ENCODE measurements around the gene HDAC10. TPM values are rescaled to one million over a fixed set of nuclear protein-coding genes. Genes with fewer than 3 reads are reported as not detected.

Gene HDAC10
- total RNA-seq, 1 experiment from 2014 or later, result 71.3 TPM

DNA sequence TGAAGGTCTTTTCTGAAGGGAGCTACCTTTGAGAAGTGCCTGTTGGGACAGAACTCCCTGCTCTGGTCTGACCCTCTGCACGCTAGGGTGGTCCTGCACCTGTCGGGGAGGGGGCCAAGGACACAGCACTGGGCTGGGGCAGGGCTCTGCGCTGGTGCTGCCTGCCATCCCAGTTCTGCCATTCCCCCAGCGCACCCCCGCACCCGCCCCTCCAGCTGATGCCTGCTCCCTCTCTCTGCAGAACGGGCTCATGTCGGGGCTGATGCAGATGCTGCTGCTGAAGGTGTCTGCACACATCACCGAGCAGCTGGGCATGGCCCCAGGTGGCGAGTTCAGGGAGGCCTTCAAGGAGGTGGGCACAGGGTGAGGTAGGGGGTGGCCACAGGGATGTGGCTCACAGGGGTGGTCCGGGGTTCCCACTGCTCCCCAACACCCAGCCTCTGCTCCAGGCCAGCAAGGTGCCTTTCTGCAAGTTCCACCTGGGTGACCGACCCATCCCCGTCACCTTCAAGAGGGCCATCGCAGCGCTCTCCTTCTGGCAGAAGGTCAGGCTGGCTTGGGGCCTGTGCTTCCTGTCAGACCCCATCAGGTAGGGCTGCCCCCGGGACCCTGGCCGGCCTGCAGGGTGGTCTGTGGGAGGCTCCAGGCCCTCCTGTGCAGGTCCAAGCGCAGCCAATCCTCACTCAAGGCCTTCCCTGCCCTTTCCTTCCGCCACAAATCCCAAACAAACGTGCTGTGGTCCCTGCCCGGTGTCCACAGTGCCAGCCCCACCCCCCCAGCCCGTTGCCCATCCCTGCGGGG is 53.9 kb downstream of the HDAC10 start:
- ATAC-seq (no peak), DNase-seq (ENCODE audit: low read depth, low spot score) (no peak)
- in situ Hi-C loops (cut with HindIII; ENCODE audit: low pct_unique_long_range_greater_than_20kb, low sequenced_read_pairs), result no loop called here
- ChIA-PET POLR2A (no interaction called here), CTCF (no interaction called here)
- H3K27me3 ChIP-seq (ENCODE audit: control insufficient read depth, insufficient read depth, low read length), result no peaks in the 10 kb centered on the region
- intact Hi-C loops (cut with micrococcal nuclease; ENCODE audit: unreplicated experiment), result no loop called here
- BruUV-seq (replicated peaks), result no TSS peak
- H3K4me1 ChIP-seq (ENCODE audit: control insufficient read depth, insufficient read depth, low read length), result peaks cover 8% of the 10 kb centered on the region; the same call in 1 of the 2 replicates
- no peaks in the 10 kb centered on the region; the same call in 1 of the 2 replicates for H3K36me3 ChIP-seq (ENCODE audit: control insufficient read depth, insufficient read depth, low read length)
- no peaks in the 10 kb centered on the region for H3K9me3 ChIP-seq (ENCODE audit: control insufficient read depth, insufficient read depth, low read depth, low read length)
- TF ChIP-seq SIN3A (IDR thresholded peaks at IDR 0.05; ENCODE audit: borderline replicate concordance, insufficient read depth, low read depth, low read length) (no peak), TCF7L2 (IDR thresholded peaks at IDR 0.05; ENCODE audit: low read depth, low read length) (no peak), POLR2AphosphoS5 (IDR thresholded peaks at IDR 0.05; ENCODE audit: low read depth, low read length) (no peak), REST (IDR thresholded peaks at IDR 0.05; ENCODE audit: insufficient read depth in 1 of 2, low read depth in 2 of 2, low read length in 1 of 2) (no peak)
- TF ChIP-seq, protein P1, sequence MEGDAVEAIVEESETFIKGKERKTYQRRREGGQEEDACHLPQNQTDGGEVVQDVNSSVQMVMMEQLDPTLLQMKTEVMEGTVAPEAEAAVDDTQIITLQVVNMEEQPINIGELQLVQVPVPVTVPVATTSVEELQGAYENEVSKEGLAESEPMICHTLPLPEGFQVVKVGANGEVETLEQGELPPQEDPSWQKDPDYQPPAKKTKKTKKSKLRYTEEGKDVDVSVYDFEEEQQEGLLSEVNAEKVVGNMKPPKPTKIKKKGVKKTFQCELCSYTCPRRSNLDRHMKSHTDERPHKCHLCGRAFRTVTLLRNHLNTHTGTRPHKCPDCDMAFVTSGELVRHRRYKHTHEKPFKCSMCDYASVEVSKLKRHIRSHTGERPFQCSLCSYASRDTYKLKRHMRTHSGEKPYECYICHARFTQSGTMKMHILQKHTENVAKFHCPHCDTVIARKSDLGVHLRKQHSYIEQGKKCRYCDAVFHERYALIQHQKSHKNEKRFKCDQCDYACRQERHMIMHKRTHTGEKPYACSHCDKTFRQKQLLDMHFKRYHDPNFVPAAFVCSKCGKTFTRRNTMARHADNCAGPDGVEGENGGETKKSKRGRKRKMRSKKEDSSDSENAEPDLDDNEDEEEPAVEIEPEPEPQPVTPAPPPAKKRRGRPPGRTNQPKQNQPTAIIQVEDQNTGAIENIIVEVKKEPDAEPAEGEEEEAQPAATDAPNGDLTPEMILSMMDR (IDR thresholded peaks at IDR 0.05), result no peak
- H3K4me3 ChIP-seq (ENCODE audit: low read depth in 2 of 2, low read length in 2 of 2), result no peak overlapping the region
- no peak overlapping the region for H3K27ac ChIP-seq (ENCODE audit: low read length)

- in situ Hi-C loops (cut with HindIII; ENCODE audit: low pct_unique_long_range_greater_than_20kb, low sequenced_read_pairs) (no loop called here), intact Hi-C loops (cut with micrococcal nuclease; ENCODE audit: unreplicated experiment) (no loop called here)
- no peak for ATAC-seq
- H3K36me3 ChIP-seq (ENCODE audit: control insufficient read depth, insufficient read depth, low read length), result no peaks in the 10 kb centered on the region; the same call in 1 of the 2 replicates
- no TSS peak for BruUV-seq (replicated peaks)
- ChIA-PET POLR2A (no interaction called here), CTCF (no interaction called here)
- TF ChIP-seq, protein P1 (IDR thresholded peaks at IDR 0.05), result no peak
- TF ChIP-seq TCF7L2 (IDR thresholded peaks at IDR 0.05; ENCODE audit: low read depth, low read length) (no peak), POLR2AphosphoS5 (IDR thresholded peaks at IDR 0.05; ENCODE audit: low read depth, low read length) (no peak), REST (IDR thresholded peaks at IDR 0.05; ENCODE audit: insufficient read depth in 1 of 2, low read depth in 2 of 2, low read length in 1 of 2) (no peak), SIN3A (IDR thresholded peaks at IDR 0.05; ENCODE audit: borderline replicate concordance, insufficient read depth, low read depth, low read length) (no peak)
- peaks cover 10% of the 10 kb centered on the region for H3K4me1 ChIP-seq (ENCODE audit: control insufficient read depth, insufficient read depth, low read length)
- no peaks in the 10 kb centered on the region for H3K9me3 ChIP-seq (ENCODE audit: control insufficient read depth, insufficient read depth, low read depth, low read length)
- no peak overlapping the region for H3K27ac ChIP-seq (ENCODE audit: low read length)
- H3K4me3 ChIP-seq (ENCODE audit: low read depth in 2 of 2, low read length in 2 of 2), result no peak overlapping the region
- no peak for DNase-seq (ENCODE audit: low read depth, low spot score)
- H3K27me3 ChIP-seq (ENCODE audit: control insufficient read depth, insufficient read depth, low read length), result no peaks in the 10 kb centered on the region
These were observed 54.8 kb downstream of the HDAC10 start for GRCh38 chr22:50196256-50196655.
